ENCODE data around the gene ATP5PO. TPM values are rescaled to one million over a fixed set of nuclear protein-coding genes. Genes with fewer than 3 reads are reported as not detected.

ATP5PO gene
- total and polyA plus RNA-seq, 2 experiments from 2014 or later, result 215 to 354 TPM

DNA sequence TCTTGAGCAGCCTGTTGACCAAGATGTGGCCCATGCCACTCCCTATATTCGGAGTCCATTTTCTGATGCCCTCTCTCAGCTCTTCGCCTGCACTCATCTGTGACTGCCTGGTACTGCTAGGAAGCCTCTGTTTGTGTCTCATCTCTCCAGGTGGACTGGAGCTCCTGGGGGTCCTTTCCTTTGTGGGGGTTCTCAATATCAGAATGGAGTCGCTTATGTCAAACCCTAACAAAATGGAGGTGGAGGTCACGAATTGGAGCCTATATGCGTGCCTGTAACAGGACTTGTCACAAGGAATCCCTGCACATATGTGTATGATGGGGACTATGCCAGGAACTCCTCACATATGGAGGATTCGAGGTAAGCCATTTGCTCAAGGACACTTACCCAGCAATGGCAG, 46.7 kb upstream of the ATP5PO start:
- Histone ChIP-seq H3K27ac (no peak overlapping the region), H3K27me3 (no peaks in the 10 kb centered on the region), H3K9me2 (replicated peaks; ENCODE audit: insufficient read depth) (no peaks in the 10 kb centered on the region), H3K79me2 (no peaks in the 10 kb centered on the region), H3K4me3 (no peak overlapping the region), H3K9me3 (ENCODE audit: low read depth) (no peaks in the 10 kb centered on the region), H4K20me1 (ENCODE audit: insufficient read depth, poor library complexity, severe bottlenecking) (no peaks in the 10 kb centered on the region), H2AFZ (no peak overlapping the region), H3K36me3 (replicated peaks; ENCODE audit: insufficient read depth, low read depth) (no peaks in the 10 kb centered on the region), H3K4me2 (no peak overlapping the region), H3K4me1 (ENCODE audit: insufficient read depth) (no peaks in the 10 kb centered on the region)
- TF ChIP-seq EZH2 (IDR thresholded peaks at IDR 0.05; ENCODE audit: borderline replicate concordance), result no peak
- TF ChIP-seq EZH2phosphoT487 (IDR thresholded peaks at IDR 0.05; ENCODE audit: low read depth, severe bottlenecking, unreplicated experiment), result no peak
- TF ChIP-seq, protein P1, sequence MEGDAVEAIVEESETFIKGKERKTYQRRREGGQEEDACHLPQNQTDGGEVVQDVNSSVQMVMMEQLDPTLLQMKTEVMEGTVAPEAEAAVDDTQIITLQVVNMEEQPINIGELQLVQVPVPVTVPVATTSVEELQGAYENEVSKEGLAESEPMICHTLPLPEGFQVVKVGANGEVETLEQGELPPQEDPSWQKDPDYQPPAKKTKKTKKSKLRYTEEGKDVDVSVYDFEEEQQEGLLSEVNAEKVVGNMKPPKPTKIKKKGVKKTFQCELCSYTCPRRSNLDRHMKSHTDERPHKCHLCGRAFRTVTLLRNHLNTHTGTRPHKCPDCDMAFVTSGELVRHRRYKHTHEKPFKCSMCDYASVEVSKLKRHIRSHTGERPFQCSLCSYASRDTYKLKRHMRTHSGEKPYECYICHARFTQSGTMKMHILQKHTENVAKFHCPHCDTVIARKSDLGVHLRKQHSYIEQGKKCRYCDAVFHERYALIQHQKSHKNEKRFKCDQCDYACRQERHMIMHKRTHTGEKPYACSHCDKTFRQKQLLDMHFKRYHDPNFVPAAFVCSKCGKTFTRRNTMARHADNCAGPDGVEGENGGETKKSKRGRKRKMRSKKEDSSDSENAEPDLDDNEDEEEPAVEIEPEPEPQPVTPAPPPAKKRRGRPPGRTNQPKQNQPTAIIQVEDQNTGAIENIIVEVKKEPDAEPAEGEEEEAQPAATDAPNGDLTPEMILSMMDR (IDR thresholded peaks at IDR 0.05; ENCODE audit: poor library complexity), result no peak
- DNase-seq (ENCODE audit: low spot score), result no peak
- 97% methylated on average over 6 of the region's 6 CpGs for WGBS (ENCODE audit: low lambda C conversion rate, missing lambda C conversion rate)

DNA sequence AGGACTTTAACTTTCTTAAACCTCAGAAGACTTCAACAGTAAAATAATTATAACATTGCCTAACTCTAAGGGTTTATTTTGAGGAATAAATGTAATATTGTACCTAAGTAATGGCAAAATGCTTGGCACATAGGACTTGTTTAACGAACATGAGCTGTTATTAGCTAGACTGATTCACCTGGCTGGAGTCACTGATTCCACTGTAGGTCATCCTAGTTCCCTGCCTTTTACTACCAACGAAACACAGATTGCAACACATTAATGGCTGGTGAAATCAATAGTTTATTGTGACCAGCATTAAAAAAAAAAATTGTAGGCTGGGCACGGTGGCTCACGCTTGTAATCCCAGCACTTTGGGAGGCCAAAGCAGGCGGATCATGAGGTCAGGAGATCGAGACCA, 45.5 kb upstream of the ATP5PO start:
- H3K36me3 ChIP-seq (replicated peaks; ENCODE audit: insufficient read depth, low read depth), result no peaks in the 10 kb centered on the region
- H3K4me2 ChIP-seq, result no peak overlapping the region
- no peaks in the 10 kb centered on the region for H3K4me1 ChIP-seq (ENCODE audit: insufficient read depth)
- H3K9me3 ChIP-seq (ENCODE audit: low read depth), result no peaks in the 10 kb centered on the region
- no peaks in the 10 kb centered on the region for H4K20me1 ChIP-seq (ENCODE audit: insufficient read depth, poor library complexity, severe bottlenecking)
- no peaks in the 10 kb centered on the region for H3K9me2 ChIP-seq (replicated peaks; ENCODE audit: insufficient read depth)
- no peaks in the 10 kb centered on the region for H3K27me3 ChIP-seq
- no peaks in the 10 kb centered on the region for H3K79me2 ChIP-seq
- no peak for DNase-seq (ENCODE audit: low spot score)
- TF ChIP-seq EZH2 (IDR thresholded peaks at IDR 0.05; ENCODE audit: borderline replicate concordance), result no peak
- TF ChIP-seq EZH2phosphoT487 (IDR thresholded peaks at IDR 0.05; ENCODE audit: low read depth, severe bottlenecking, unreplicated experiment), result no peak
- no peak overlapping the region for H3K27ac ChIP-seq
- no peak overlapping the region for H2AFZ ChIP-seq
- no peak overlapping the region for H3K4me3 ChIP-seq
- WGBS (ENCODE audit: low lambda C conversion rate, missing lambda C conversion rate), result 85% methylated on average over 6 of the region's 6 CpGs

DNA sequence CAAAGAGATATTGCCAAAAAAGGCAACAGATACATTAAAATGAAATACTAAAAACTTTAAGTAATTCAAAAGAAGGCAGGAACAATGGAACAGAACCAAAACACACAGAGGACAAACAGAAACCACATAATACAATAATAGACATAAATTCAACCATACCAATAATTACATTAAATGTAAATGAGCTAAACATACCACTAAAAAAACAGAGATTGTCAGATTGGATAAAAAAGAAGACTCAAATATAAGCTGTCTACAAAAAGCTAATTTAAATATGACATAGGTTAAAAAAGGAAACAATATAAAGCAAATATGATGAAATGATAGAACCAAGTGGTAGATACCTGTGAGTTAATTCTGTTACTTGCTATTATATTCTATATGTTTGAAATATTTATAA, 44.1 kb upstream of the ATP5PO start:
- Histone ChIP-seq H3K27ac (no peak overlapping the region), H3K27me3 (no peaks in the 10 kb centered on the region), H3K4me1 (ENCODE audit: insufficient read depth) (no peaks in the 10 kb centered on the region), H3K79me2 (no peaks in the 10 kb centered on the region), H4K20me1 (ENCODE audit: insufficient read depth, poor library complexity, severe bottlenecking) (no peaks in the 10 kb centered on the region), H3K9me2 (replicated peaks; ENCODE audit: insufficient read depth) (no peaks in the 10 kb centered on the region), H3K4me2 (no peak overlapping the region), H3K36me3 (replicated peaks; ENCODE audit: insufficient read depth, low read depth) (no peaks in the 10 kb centered on the region), H3K4me3 (no peak overlapping the region), H2AFZ (no peak overlapping the region), H3K9me3 (ENCODE audit: low read depth) (no peaks in the 10 kb centered on the region)
- TF ChIP-seq, protein P1 (IDR thresholded peaks at IDR 0.05; ENCODE audit: poor library complexity), result no peak
- TF ChIP-seq EZH2 (IDR thresholded peaks at IDR 0.05; ENCODE audit: borderline replicate concordance) (no peak), EZH2phosphoT487 (IDR thresholded peaks at IDR 0.05; ENCODE audit: low read depth, severe bottlenecking, unreplicated experiment) (no peak)
- no peak for DNase-seq (ENCODE audit: low spot score)

DNA sequence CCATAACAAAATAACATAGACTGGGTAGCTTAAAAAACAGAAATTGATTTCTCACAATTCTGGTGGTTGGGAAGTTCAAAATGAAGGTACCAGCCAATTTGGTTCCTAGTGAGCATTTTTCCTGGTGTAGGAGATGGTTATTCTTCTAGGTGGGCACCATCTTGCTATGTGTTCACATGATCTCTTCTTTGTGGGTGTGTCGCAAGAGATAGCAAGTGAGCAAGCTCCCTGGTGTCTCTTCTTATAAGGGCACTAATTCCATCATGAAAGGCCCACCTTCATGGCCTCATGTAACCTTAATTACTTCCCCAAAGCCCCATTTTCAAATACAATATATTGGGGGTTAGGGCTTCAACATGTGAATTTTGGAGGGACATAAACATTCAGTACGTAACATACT, 38.8 kb upstream of the ATP5PO start:
- 96% methylated on average over 2 of the region's 2 CpGs for WGBS (ENCODE audit: low lambda C conversion rate, missing lambda C conversion rate)
- Histone ChIP-seq H3K9me2 (replicated peaks; ENCODE audit: insufficient read depth) (no peaks in the 10 kb centered on the region), H4K20me1 (ENCODE audit: insufficient read depth, poor library complexity, severe bottlenecking) (no peaks in the 10 kb centered on the region), H3K4me1 (ENCODE audit: insufficient read depth) (no peaks in the 10 kb centered on the region), H3K79me2 (no peaks in the 10 kb centered on the region), H3K9me3 (ENCODE audit: low read depth) (no peaks in the 10 kb centered on the region), H2AFZ (no peak overlapping the region), H3K4me3 (no peak overlapping the region), H3K27ac (no peak overlapping the region), H3K27me3 (no peaks in the 10 kb centered on the region), H3K4me2 (no peak overlapping the region), H3K36me3 (replicated peaks; ENCODE audit: insufficient read depth, low read depth) (no peaks in the 10 kb centered on the region)
- TF ChIP-seq EZH2phosphoT487 (IDR thresholded peaks at IDR 0.05; ENCODE audit: low read depth, severe bottlenecking, unreplicated experiment), result no peak
- DNase-seq (ENCODE audit: low spot score), result no peak

Measured in hepatocyte (in vitro differentiated cells).